Rectal smooth muscle tissue (tissue), 1 donor: ENCODE measurements around the gene RGL1.

Experiments used
- H3K27ac ChIP-seq: one replicate; pipeline ENCODE4 v1.7.0; 2013; ENCODE audit warnings: low read depth, low read length, inconsistent platforms
- H3K27me3 ChIP-seq: one replicate; pipeline ENCODE4 v1.7.0; 2013; ENCODE audit warnings: low read length; ENCODE audit not compliant: control insufficient read depth, insufficient read depth
- H3K36me3 ChIP-seq: one replicate; pipeline ENCODE4 v1.7.0; 2013; ENCODE audit warnings: low read length; ENCODE audit not compliant: control insufficient read depth, insufficient read depth
- H3K4me1 ChIP-seq: one replicate; pipeline ENCODE4 v1.7.0; 2013; ENCODE audit warnings: low read length; ENCODE audit not compliant: control insufficient read depth, insufficient read depth
- H3K4me3 ChIP-seq: one replicate; pipeline ENCODE4 v1.7.0; 2013; ENCODE audit warnings: low read length
- H3K9ac ChIP-seq: one replicate; pipeline ENCODE4 v1.7.0; 2013; ENCODE audit warnings: low read length

RGL1 gene

DNA sequence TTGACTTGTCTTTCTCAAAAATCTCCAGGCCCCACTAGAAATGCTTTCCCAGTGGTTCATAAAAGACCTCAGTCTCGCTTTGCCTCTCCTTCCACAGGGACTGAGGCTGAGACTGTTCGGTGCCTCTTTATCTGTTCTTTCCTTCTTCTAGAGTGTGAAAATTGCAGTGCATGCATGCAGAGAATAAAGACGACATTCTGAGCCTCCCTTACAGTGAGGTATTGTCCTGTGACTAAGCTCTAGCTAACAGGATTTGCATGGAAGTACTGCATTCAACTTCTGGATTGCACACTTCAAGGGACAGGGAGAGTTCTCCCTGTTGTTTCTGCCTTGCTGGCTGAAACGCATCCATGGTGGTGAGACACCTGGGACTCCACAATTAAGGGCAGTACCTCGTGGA, 163.5 kb downstream of the RGL1 start:
- Histone ChIP-seq H3K27me3 (peaks cover 2% of the 10 kb centered on the region), H3K4me3 (no peak overlapping the region), H3K27ac (no peak overlapping the region), H3K9ac (no peak overlapping the region), H3K4me1 (no peaks in the 10 kb centered on the region), H3K36me3 (no peaks in the 10 kb centered on the region)

DNA sequence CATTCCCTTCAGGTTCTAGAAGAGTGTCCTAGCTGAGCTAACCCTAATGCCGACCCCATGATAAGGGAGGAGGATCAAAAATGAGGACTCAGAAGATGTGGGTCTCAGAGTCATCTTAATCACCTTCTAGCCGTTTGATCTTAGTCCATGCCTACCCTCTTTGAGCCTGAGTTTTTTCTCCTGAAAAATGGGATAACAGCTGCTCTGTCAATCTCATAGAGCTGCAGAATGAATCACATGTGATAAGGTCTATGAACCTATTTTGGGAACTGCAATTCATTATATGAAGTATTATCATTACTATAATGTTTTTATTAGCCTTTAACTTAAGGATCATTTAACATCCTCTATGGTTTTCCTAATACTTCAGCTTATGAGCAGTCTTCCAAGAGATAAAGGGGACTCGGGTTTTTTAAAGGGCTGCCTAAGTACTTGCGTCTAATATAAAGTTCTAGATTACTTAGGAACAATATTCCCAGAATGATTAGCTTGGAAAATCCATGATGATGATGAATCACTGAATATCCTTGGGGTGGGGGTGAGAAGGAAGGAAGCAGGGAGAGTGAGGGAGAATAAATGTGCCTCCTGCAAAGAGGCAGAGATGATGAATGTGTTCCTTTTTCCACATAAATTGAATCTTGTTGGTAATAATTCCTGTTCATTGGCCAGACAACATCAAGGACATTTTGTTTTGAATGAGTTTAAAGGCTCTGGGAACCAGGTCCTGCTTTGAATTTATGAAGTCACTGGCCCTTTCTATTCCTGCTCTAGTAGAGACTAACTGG, 165.8 kb downstream of the RGL1 start:
- Histone ChIP-seq H3K9ac (no peak overlapping the region), H3K27ac (no peak overlapping the region), H3K27me3 (no peaks in the 10 kb centered on the region), H3K4me3 (no peak overlapping the region), H3K36me3 (no peaks in the 10 kb centered on the region), H3K4me1 (no peaks in the 10 kb centered on the region)

GRCh38 chr1:183975651-183976050, 170.7 kb downstream of the RGL1 start:
- Histone ChIP-seq H3K27ac (no peak overlapping the region), H3K4me3 (no peak overlapping the region), H3K36me3 (no peaks in the 10 kb centered on the region), H3K4me1 (no peaks in the 10 kb centered on the region), H3K9ac (no peak overlapping the region), H3K27me3 (no peaks in the 10 kb centered on the region)

- Histone ChIP-seq H3K4me1 (no peaks in the 10 kb centered on the region), H3K9ac (no peak overlapping the region), H3K27ac (no peak overlapping the region), H3K4me3 (no peak overlapping the region), H3K27me3 (no peaks in the 10 kb centered on the region), H3K36me3 (no peaks in the 10 kb centered on the region)
These were observed 172.8 kb downstream of the RGL1 start for GRCh38 chr1:183977717-183978116.
